CD8-positive, alpha-beta memory T cell (primary cell): ENCODE data around the gene IL1A. TPM values are rescaled to one million over a fixed set of nuclear protein-coding genes. Genes with fewer than 3 reads are reported as not detected.

ENCODE experiments used
- CTCF ChIA-PET: fragments of 350-600 bp; sonication (Branson Sonifier 250); formaldehyde crosslinking; loops from one replicate; lab custom pipeline; 2021; ENCODE audit warnings: antibody characterized with exemption; lab: Charles Lee
- POLR2A ChIA-PET: fragments of 350-600 bp; sonication (Branson Sonifier 250); formaldehyde crosslinking; loops from one replicate; lab custom pipeline; 2021; ENCODE audit warnings: antibody characterized with exemption; lab: Charles Lee
- DNase-seq, 5 donors: peaks; one replicate each; pipeline versions ENCODE4 v3.0.0 to v3.0.0-alpha.2; 2020 to 2022; ENCODE audit warnings: mixed read lengths in 1 of 5
- H3K27ac ChIP-seq: one replicate; pipeline ENCODE4 v1.7.0; 2013; ENCODE audit warnings: low read depth, mild to moderate bottlenecking, low read length, moderate library complexity
- H3K27me3 ChIP-seq: 2 replicates; pipeline ENCODE4 v1.7.0; 2013; ENCODE audit warnings: low read length, mild to moderate bottlenecking; ENCODE audit not compliant: insufficient read depth, poor library complexity, severe bottlenecking
- H3K36me3 ChIP-seq: 2 replicates; pipeline ENCODE4 v1.7.0; 2013; ENCODE audit warnings: mild to moderate bottlenecking, low read length, moderate library complexity; ENCODE audit not compliant: insufficient read depth
- H3K4me1 ChIP-seq: 2 replicates; pipeline ENCODE4 v1.7.0; 2013; ENCODE audit warnings: mild to moderate bottlenecking, low read length, moderate library complexity; ENCODE audit not compliant: insufficient read depth
- H3K4me3 ChIP-seq: 2 replicates; pipeline ENCODE4 v1.7.0; 2013; ENCODE audit warnings: mild to moderate bottlenecking, low read length
- H3K9me3 ChIP-seq: 2 replicates; pipeline ENCODE4 v1.7.0; 2013; ENCODE audit warnings: mild to moderate bottlenecking, low read length
- H3K27ac Mint-ChIP-seq, 8 donors: one replicate each; pipeline ENCODE4 v1.8.0; 2020 to 2021; ENCODE audit warnings: mixed read lengths in 8 of 8, mild to moderate bottlenecking in 6 of 8, inconsistent platforms in 3 of 8, moderate library complexity in 3 of 8
- H3K27me3 Mint-ChIP-seq, 2 donors: one replicate each; pipeline ENCODE4 v1.8.0; 2020 to 2021; ENCODE audit warnings: mixed read lengths in 2 of 2, mild to moderate bottlenecking in 1 of 2, moderate library complexity in 1 of 2
- H3K36me3 Mint-ChIP-seq, 3 donors: one replicate each; pipeline ENCODE4 v1.8.0; 2020 to 2021; ENCODE audit warnings: mixed read lengths in 3 of 3, inconsistent platforms in 1 of 3, mild to moderate bottlenecking in 1 of 3
- H3K4me1 Mint-ChIP-seq, 3 donors: one replicate each; pipeline ENCODE4 v1.8.0; 2020 to 2021; ENCODE audit warnings: mixed read lengths in 3 of 3, inconsistent platforms in 1 of 3, mild to moderate bottlenecking in 1 of 3
- H3K4me3 Mint-ChIP-seq, 7 donors: one replicate each; pipeline ENCODE4 v1.8.0; 2020 to 2021; ENCODE audit warnings: mixed read lengths in 7 of 7, mild to moderate bottlenecking in 6 of 7, moderate library complexity in 4 of 7, inconsistent platforms in 2 of 7
- H3K9me3 Mint-ChIP-seq, 5 donors: one replicate each; pipeline ENCODE4 v1.8.0; 2020 to 2022; ENCODE audit warnings: mixed read lengths in 5 of 5, mild to moderate bottlenecking in 3 of 5, moderate library complexity in 2 of 5, inconsistent platforms in 1 of 5
- polyA plus RNA-seq: library from polyadenylated mRNA; unstranded; fragments of 300-500 nt; fragmentation: Illumina TruSeq; gene quantifications from one replicate; pipeline ENCODE4 v1.2.3, GENCODE V29; 2021
- total RNA-seq, 2 experiments: library from RNA; stranded (reverse); gene quantifications; one replicate each; pipeline ENCODE4 v1.2.3, GENCODE V29; 2021

IL1A gene
- total and polyA plus RNA-seq, 3 experiments from 2014 or later, result 2.2 to 3.1 TPM; not detected in 1

GRCh38 chr2:112724591-112725525, 59.4 kb downstream of the IL1A start:
- ChIA-PET POLR2A (no interaction called here), CTCF (interaction anchor here (0.7 to 8.7 kb wide), 11 partner anchors 13 to 244 kb away, joined by 3 to 92 read pairs (median 5); no protein-coding TSS in a partner anchor)
- Histone ChIP-seq H3K4me3 (no peak overlapping the region), H3K4me1 (peaks cover 5% of the 10 kb centered on the region), H3K27me3 (no peaks in the 10 kb centered on the region), H3K27ac (no peak overlapping the region), H3K9me3 (no peaks in the 10 kb centered on the region), H3K36me3 (no peaks in the 10 kb centered on the region)
- Mint-ChIP-seq H3K4me1 (peaks cover 4 to 5% (median 5%) of the 10 kb centered on the region in 3 donors), H3K4me3 (no peak overlapping the region), H3K9me3 (no peaks in the 10 kb centered on the region), H3K27me3 (peaks cover 4 to 9% of the 10 kb centered on the region in 2 donors), H3K27ac (no peak overlapping the region), H3K36me3 (no peaks in the 10 kb centered on the region)
- DNase-seq, result no peak

DNA sequence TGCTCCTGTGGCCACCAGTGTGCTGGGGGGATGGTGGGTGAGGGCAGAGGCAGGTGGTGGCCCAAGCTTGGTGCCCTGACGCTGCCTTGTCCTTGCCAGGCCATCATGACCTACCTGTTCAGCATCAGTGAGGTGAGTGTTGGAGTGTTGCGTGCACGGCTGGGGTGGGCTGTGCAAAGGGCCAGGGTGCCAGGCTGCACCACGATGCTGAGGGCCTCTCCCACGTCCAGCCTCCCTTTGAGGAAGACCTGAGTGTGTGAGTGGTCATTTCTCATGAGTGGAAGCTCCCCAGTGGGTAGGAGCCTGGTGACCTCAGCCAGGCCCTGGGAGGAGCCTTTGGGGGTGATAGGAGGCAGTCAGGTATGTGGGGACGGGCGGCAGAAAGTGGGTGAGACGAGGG, 60.3 kb downstream of the IL1A start:
- ChIA-PET POLR2A (no interaction called here), CTCF (interaction anchor here (5.6 to 8.7 kb wide), 2 partner anchors 97 to 125 kb away, joined by 71 to 92 read pairs; no protein-coding TSS in a partner anchor)
- Mint-ChIP-seq H3K36me3 (no peaks in the 10 kb centered on the region), H3K27ac (peak overlapping the region in 1 of 8 donors; percentile 19), H3K4me3 (no peak overlapping the region), H3K9me3 (no peaks in the 10 kb centered on the region), H3K27me3 (peaks cover 4 to 11% of the 10 kb centered on the region in 2 donors), H3K4me1 (peaks cover 4 to 5% (median 5%) of the 10 kb centered on the region in 3 donors)
- no peaks in the 10 kb centered on the region for H3K9me3 ChIP-seq
- H3K27me3 ChIP-seq, result no peaks in the 10 kb centered on the region
- no peak overlapping the region for H3K27ac ChIP-seq
- H3K36me3 ChIP-seq, result no peaks in the 10 kb centered on the region
- no peak for DNase-seq
- peaks cover 5% of the 10 kb centered on the region for H3K4me1 ChIP-seq
- no peak overlapping the region for H3K4me3 ChIP-seq

Other genes starting within 250 kb of the IL1A start
- 10 to 100 TPM; 67.1 to 78.4 TPM for gene POLR1B, start 242.0 kb downstream of the IL1A start, total RNA-seq
- gene POLR1B, start 242.0 kb downstream of the IL1A start, polyA plus RNA-seq, result 24.3 TPM
- gene CHCHD5, start 199.9 kb downstream of the IL1A start, total RNA-seq, result 10 to 100 TPM; 33.1 to 36.6 TPM
- 41.8 TPM for gene CHCHD5, start 199.9 kb downstream of the IL1A start, polyA plus RNA-seq
- 100 to 1,000 TPM; 102 to 105 TPM for gene SLC20A1, start 138.6 kb downstream of the IL1A start, total RNA-seq
- gene SLC20A1, start 138.6 kb downstream of the IL1A start, polyA plus RNA-seq, result 68.0 TPM
- gene NT5DC4, start 63.5 kb downstream of the IL1A start, total RNA-seq, result not detected
- not detected for gene NT5DC4, start 63.5 kb downstream of the IL1A start, polyA plus RNA-seq
- 10 to 100 TPM; 19.1 to 19.6 TPM for gene CKAP2L, start 19.9 kb downstream of the IL1A start, total RNA-seq
- not detected for gene CKAP2L, start 19.9 kb downstream of the IL1A start, polyA plus RNA-seq
- not detected for gene IL1B, start 52.3 kb upstream of the IL1A start, total RNA-seq
- not detected for gene IL1B, start 52.3 kb upstream of the IL1A start, polyA plus RNA-seq
- gene IL37, start 126.7 kb upstream of the IL1A start, total RNA-seq, result not detected
- gene IL37, start 126.7 kb upstream of the IL1A start, polyA plus RNA-seq, result not detected
- not detected for gene IL36G, start 193.5 kb upstream of the IL1A start, total RNA-seq
- gene IL36G, start 193.5 kb upstream of the IL1A start, polyA plus RNA-seq, result not detected
- gene IL36A, start 221.0 kb upstream of the IL1A start, total RNA-seq, result not detected
- gene IL36A, start 221.0 kb upstream of the IL1A start, polyA plus RNA-seq, result not detected